GM18873 (cell line): Measurements from ENCODE around the gene REEP3.

Experiments
- ATAC-seq: cut with Tn5 transposase; IDR thresholded peaks from one replicate; pipeline ENCODE4 v1.9.1; 2021; ENCODE audit warnings: mild to moderate bottlenecking, moderate library complexity, moderate number of reproducible peaks; ENCODE audit not compliant: unreplicated experiment, low FRiP score

REEP3 gene

DNA sequence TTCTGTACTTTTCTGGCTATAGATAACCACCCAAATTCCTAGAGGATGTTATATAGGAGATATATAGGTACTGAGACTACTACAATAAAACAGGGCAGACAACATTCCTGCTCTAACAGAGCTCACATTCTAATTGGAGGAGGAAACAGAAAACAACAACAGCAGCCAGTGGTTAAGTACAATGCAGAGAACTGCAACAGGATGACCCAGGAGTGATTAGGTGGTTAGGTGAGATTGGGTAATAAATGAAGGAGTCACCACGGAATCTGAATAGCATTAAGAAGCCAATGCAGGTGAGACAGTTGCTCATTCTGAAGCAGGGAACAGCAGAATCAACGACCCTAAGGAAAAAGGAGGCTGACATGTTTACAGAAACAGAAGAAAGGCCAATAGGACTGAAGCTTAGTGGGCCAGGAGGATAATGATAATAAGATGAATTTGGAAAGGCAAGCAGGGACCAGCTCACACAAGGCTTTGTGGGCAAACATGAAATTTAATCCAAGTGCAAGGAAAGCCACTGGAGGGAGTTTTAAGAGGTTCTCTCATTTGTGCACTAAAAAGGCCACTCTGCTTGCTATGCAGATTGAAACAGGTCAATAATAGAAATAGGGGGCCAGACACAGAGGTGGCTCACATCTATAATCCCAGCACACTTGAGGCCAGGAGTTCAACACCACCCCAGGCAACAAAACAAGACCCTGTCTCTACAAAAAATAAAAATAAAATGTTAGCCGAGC, 16.9 kb upstream of the REEP3 start:
- ATAC-seq = no peak

DNA sequence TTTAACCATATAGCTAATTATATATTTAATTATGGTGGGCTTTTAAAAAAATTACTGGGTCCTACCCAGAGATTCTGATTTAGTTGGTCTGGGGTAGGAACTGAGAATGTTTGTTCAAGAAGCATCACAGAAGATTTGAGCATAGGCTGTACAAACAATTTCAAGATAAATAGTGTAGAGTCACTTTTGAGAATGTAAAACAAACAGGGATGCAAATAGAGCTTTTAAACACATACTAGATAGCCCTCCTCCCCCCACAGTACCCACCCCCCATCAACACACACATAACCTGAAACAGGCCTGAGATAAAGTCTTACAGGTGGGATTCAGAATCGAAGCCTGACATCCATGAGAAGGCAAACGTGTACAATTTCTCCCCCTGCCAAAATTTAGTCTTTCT, 15.6 kb upstream of the REEP3 start:
- ATAC-seq = no peak

DNA sequence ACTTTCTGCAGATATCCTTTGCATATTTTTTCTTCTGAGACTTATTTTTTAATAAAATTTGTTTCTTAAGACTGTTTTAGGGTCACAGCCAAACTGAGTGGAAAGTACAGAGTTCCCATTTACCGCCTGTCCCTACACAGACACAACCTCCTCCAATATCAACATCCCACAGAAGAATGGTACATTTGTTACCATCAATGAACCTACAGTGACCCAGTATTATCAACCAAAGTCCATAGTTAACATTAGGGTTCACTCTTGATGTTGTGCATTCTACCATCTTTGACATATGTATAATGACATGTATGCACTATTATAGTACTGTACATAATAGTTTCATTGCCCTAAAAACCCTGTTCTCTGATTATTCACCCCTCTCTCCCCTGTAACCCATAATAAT, 14.6 kb upstream of the REEP3 start:
- no peak for ATAC-seq

DNA sequence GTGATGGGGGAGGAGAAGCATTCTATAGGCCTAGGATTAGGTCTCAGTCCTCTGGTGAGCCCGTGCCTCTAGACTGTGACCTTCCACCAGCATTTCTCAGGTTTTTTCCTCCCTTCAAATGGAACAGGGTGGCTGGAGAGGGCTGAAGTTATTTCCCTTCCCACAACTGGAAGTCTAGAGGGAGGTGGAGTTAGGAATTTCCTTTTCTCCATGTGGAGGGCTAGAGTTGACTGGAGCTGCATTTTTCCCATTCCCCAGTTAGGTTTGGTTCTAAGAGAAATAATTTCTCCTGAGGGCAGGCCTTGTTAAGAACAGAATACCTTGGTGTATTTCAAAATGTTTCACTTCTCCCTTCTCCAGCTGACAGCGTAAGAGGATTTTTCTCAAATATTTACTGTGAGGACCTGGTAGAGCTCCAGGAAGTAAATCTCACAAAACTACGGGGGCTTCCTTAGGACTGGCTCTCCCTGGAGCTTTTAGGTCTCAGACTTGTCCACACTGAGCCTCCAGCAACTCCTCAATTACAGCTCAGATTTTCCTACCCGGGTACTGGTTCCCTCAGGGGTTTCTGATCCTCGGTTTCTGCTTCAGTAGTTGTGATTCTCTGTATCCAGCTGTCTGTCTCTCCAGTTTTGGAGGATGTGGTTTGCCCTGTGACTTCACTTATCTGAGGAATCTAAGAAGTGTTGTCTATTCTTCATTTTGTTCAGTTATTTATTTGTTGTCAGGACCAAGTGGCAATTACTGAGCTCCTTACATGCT, 6.0 kb upstream of the REEP3 start:
- ATAC-seq = no peak

DNA sequence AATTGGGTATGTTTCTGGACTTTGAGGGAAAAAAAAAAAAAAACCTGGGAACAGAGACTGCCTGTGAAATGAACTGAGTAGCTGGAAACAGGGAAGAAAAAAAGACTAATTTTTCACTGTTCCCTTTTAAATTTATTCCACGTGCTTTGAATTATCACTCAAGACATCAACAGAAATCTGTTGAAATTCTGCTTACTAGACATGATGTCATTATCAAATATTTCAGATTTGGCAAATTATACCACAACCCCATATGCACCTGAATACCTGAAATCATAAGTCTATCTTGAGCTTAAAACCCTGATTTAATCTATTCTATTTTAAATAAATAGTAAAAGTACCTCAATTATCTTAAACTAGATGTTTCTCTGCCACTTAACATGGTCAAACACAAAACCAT, 5.0 kb upstream of the REEP3 start:
- no peak for ATAC-seq

DNA sequence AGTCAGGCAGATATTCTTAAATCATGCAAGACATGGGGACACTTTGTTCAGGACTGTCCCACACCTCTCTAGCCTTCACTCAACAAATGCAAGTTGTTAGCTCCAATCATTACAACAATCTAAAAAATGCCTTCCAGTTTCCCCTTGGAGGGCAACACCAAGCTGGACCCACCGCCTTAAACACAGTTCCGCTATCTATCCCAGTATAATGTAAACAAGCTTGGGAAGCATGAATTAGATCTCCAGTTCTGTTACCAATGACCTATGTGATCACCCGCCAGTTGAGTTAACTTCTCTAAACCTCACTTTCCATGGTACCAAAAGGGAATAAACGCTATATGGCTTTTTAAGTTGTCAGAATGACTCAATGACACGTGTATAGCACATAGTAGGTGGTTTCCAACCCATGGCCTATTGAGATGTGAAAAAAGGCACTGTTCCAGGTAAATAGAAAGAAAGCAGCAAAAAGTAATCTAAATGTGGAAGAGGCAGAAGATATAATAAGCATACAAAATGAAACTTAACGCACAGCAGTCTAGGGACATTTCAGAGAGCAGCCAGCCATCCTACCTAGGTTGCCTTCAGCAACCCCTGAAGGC, 2.4 kb upstream of the REEP3 start:
- no peak for ATAC-seq

DNA sequence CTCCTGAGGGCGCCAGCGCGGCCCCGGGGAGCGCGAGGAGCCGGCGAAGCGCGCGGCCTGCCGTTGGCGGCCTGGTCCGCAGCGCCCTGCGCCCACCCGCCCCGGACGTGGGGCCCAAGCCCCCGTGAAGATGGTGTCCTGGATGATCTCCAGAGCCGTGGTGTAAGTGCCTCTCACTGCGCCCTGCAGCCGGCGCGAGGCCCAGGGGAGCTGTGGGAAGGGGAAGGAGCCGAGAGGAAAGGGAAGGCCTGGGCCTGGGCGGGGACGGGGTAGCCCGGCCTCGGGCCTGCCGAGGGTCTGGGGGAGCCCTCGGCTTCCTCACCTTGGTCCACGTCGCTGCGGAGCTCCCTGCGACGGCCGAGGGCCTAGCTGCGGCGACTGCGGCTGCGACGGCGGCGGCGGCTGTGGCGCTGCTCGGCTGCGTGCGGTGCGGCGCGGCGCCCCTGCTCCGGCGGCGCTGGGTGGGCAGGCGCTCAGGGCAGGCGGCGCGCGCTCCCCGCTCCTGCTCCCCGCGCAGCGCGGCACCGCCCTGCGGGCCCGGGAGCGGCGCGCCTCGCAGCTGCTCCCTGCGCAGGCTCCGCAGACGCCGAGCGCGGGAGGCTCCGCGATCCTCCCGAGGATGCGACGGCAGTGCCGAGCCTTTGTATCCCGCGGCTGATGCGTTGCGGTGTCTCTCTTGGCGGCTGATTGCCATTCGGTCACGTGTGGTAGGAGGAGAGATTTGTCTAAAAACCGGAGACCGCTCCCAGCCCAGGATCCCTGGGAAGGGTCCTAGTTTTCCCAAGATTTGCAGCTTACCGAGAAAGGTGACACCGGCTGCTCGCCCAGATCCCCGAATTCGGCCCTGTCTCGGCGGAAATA, 445 bp downstream of the REEP3 start:
- ATAC-seq = peak; percentile 54

DNA sequence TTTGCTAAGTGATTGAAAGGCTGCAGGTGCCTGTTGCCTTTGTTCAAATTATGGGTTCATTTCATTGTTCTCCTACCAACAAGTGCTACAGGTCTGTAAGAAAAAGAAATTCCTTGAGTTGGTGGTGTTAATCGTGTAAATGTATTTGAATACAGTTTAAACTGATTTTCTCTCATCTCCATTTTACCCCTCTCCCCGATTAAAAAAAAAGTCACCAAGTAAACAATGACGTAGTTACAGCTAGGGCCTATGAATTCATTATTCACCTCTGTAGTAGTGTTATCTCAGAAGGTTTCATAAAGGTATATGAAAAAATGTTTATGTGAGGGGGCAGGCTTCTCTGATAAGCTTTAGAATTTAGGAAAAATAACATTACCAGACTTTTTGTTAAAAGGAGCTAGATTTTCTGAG, 1.1 kb downstream of the REEP3 start:
- no peak for ATAC-seq

DNA sequence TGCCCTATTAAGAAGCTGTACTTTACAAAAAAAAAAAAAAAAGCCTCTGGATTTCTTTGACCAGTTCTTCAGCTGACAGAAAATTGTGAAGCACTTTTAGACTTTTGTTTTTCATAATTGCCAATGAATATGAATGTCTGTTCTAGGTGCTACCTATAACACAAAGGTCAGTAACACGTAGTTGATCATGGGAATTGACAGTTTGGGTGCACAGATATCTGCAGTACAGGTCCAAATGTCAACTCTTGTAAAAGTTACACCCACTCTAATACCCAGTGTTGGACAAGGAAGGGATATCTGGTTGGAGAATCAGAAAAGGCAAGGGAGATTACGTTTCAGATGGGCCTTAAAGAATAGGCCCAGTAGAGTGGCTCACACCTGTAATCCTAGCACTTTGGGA, 1.8 kb downstream of the REEP3 start:
- ATAC-seq = no peak

DNA sequence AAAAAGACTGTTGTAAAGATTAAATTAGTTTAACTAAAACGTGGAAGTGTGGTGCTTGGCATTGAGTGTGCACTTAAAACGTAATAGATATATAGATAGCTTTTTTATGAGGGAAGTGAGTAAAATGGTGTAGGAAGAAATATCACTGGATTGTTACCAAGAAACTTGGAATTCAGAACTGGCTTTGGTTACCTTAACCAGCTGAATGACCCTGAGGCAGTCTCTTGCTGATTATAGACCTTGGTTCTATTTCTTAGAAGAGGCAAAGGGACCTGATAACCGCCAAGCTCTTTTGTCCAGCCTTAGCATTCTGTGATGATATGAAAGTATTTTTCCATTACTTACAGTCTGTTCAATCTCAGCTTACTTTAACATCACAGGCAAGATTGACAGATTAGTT, 3.8 kb downstream of the REEP3 start:
- ATAC-seq = no peak

DNA sequence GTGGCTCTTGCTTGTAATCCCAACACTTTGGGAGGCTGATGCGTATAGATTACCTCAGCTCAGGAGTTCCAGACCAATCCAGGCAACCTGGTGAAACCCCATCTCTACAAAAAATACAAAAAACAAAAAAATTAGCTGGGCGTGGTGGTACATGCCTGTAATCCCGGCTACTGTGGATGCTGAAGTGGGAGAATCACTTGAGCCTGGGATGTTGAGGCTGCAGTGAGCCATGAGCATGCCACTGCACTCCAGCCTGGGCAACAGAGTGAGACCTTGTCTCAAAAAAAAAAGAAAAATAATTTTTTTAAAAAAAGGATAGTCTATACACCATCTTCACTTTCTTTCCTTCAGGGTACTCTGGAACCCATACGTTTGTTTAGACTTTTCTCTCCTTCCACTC, 6.2 kb downstream of the REEP3 start:
- ATAC-seq = no peak

DNA sequence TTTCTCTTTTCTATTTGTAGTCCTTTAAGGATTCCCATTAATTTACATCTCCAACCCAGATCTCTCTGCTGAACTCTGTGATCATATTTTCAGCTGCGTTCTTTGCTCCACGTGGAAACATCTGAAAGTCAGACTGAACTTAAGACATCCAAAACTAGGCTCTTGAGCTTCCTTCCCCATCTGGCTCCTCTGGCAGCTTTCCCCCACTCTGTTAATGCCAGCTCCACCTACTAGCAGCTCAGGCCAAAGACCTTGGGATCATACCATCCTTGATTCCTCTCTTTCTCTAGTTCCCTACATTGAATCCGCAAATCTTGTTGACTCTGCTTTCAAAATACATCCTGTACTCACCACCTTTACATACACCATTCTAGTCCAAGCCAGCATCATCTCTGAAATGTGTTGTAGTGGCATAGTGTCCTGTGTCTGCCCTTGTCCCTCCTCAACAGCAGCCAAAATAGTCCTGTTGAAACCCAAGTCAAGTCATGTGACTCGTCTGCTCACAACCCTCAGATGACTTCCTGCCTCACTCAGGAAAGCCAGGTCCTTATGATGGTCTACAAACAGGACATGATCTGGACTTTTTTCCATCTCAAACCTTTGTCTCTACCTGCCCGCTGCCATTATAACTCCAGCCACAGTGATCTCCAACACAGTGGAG, 7.0 kb downstream of the REEP3 start:
- no peak for ATAC-seq

DNA sequence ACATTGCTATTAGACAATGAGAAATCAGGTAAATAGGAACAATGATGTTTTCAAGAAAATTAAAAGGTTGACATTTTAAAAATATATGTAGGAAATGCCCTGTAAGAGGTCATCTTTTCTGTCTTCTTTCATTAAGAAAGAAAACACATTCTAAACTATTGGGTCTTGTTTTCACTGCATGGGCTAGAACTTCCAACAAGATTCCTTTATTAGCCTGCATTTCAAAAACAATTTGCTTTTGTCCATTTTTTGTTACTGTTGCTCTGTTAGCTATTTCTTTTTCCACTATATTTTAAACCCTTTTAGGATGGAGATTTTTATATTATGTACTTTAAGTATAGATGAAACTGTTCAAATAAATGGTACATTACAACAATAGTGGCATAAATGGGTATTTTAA, 9.2 kb downstream of the REEP3 start:
- no peak for ATAC-seq

DNA sequence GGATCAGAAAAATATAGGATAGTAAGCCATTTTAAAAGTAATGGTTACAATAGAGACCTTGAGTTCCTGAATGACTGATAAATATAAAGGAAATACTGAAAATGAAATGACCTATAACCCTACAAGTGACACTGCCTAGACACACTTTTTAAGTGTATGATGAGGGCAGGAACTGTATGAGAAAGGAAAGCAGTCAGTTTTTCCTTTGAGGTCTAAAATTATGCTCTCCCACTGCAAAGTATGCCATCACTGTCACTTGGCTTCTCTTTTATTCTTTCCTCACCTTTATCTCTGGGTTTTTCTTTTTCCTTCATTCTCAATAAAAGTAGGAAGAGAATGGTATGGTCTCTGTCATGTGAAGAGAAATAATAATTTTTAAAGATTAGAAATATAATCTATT, 13.5 kb downstream of the REEP3 start:
- no peak for ATAC-seq

DNA sequence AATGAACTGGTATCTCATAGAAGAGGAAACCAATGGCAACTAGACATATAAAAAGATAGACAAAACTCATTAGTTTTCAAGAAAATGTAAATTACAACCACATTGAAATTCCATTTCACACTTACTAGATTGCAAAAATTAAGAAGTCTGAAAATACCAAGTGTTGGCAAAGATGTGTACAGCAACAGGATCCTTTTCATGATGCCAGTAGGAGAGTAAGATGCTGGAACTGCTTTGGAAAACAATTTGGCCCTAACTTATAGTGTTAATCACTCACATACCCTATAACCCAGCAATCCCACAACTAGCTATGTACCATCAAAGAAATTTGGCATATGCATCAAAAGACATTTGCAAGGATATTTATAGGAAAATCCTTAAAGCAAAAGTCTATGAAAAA, 15.5 kb downstream of the REEP3 start:
- no peak for ATAC-seq

DNA sequence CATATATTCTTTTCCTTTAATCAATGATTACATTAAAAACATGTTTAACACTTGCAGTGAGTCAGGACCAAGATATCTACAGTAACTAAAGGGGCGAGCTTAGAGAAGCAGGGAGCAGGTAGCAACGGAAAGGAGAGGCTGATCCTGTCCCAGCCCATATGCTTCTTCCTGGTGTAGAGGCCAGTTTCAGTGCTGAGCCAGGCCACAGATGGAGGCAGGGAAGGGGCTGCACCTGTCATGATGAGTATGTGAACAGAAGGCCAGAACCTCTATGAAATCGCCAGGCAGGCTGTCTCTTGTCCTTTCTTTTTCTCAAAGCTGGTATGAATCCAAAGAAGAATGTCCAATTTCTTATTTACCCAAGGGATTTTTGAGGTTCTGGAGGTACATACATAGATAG, 16.3 kb downstream of the REEP3 start:
- ATAC-seq = no peak

DNA sequence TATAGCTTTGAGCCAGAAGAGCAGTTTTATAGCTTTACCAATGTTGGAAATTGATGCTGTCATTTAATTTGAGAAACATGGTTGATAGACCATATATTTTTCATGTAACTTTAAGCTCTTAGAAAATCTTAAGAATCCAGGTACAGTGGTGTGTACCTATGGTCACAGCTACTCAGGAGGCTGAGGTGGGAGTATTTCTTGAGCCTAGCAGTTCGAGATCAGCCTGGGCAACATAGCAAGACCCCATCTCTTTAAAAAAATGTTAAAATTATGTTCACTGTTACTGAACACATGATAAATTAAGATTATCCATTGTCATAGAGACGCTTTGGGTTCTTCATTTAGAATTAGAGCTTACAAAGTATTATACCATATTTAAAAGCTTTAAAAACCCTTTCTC, 18.2 kb downstream of the REEP3 start:
- ATAC-seq = no peak

DNA sequence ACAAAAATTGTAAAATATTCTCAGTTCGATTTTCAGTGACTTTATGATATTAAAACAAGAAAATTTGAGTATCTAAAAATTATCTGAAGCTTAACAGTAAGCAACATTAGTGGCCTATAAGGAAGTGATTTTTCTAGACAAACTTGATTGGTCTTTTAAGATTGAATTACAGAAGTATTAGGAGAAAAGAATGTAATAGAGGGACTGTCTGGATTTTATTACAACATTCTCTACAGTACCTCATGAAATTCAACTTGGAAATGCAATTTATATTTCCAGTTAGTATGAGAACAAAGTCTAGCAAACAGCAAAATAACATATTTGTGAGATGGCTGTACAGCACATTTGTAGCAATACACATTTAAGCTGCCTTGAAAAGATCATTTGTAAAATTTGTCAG, 18.8 kb downstream of the REEP3 start:
- ATAC-seq = no peak

DNA sequence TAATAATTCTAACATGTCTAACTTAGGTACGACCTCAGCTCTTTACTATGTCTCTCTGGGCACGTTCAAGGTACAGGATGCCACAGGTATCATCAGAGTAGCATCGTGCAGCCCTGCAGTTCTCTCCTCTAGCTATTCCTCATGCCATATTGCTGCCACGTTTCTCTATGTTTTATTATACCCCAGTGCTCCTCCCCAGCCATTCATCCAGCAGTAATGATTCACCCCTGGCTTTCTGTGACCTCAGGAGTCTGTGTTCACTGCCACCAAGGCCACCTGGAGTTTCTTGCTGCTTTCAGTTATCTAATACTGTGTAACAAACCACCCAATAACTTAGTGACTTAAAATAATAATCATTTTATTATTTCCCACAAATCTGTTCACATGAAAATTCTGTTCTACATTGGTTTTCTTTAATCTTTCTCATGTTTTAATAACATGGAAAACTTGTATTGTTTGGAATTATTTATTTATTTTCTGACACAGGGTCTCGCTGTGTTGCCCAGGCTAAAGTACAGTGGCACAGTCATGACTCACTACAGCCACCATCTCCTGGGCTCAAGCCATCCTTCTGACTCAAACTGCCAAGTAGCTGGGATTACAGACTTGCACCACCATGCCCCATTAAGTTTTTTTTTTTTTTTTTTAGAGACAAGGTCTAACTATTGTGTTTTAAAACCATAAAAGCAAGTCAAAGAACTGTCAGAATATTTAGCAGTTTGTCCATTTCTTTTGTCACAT, 21.8 kb downstream of the REEP3 start:
- ATAC-seq = no peak

DNA sequence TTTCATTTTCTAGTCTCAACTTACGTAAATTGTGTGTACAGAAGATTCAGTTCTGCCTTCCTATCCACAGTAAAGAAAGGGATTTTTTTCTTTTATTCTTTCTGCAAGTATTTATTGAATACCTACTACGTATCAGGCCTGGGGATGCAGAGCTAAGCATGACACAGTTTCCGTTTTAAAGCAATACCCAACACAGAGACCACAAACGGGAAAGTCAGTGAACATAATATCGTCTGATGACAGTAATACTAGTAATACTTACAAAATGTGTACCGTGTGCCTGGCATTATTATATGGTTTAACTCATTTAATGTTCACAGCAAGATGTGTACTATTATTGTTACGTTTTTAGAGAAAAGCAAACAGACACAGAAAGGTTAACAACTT, 22.4 kb downstream of the REEP3 start:
- ATAC-seq = no peak
